Retinal pigment epithelial cell (primary cell): ENCODE data around the gene RELL1.

Experiments
- DNase-seq: peaks from one replicate; pipeline ENCODE4 v3.0.0-alpha.2; 2010; ENCODE audit warnings: low read depth
- H3K4me3 ChIP-seq: 2 replicates; pipeline ENCODE4 v1.5.1; 2011; ENCODE audit warnings: mild to moderate bottlenecking, low read length, control low read depth, moderate library complexity
- CTCF ChIP-seq: conservative IDR thresholded peaks from 2 replicates; pipeline ENCODE4 v1.5.1; 2011; ENCODE audit warnings: low read depth, low read length, control low read depth, inconsistent platforms

Gene RELL1

GRCh38 chr4:37659696-37660095 is 26.5 kb downstream of the RELL1 start:
- no peak for TF ChIP-seq CTCF
- no peak overlapping the region for H3K4me3 ChIP-seq
- no peak for DNase-seq

- no peak for DNase-seq
- TF ChIP-seq CTCF, result no peak
- no peak overlapping the region for H3K4me3 ChIP-seq
Measured at GRCh38 chr4:37656649-37657048, 29.5 kb downstream of the RELL1 start.

GRCh38 chr4:37653601-37654000 is 32.6 kb downstream of the RELL1 start:
- no peak for TF ChIP-seq CTCF
- no peak overlapping the region for H3K4me3 ChIP-seq
- no peak for DNase-seq

GRCh38 chr4:37652747-37653527 is 33.2 kb downstream of the RELL1 start:
- no peak for DNase-seq
- H3K4me3 ChIP-seq, result no peak overlapping the region
- no peak for TF ChIP-seq CTCF

- no peak for TF ChIP-seq CTCF
- H3K4me3 ChIP-seq, result no peak overlapping the region
- no peak for DNase-seq
Measured at GRCh38 chr4:37651781-37652377, 34.3 kb downstream of the RELL1 start.

GRCh38 chr4:37650481-37650880 is 35.7 kb downstream of the RELL1 start:
- DNase-seq, result no peak
- H3K4me3 ChIP-seq, result no peak overlapping the region
- no peak for TF ChIP-seq CTCF

- no peak for TF ChIP-seq CTCF
- no peak overlapping the region for H3K4me3 ChIP-seq
Measured at GRCh38 chr4:37649268-37649667, 36.9 kb downstream of the RELL1 start.

More at GRCh38 chr4:37649268-37649667, 36.9 kb downstream of the RELL1 start:
- no peak for DNase-seq
